Lung (tissue), 12 donors: ENCODE data around the gene HBS1L. TPM values are rescaled to one million over a fixed set of nuclear protein-coding genes. Genes with fewer than 3 reads are reported as not detected.

Experiments used
- ATAC-seq: fragments of 200-7000 bp; cut with Tn5 transposase; one replicate; pipeline ENCODE4 v1.9.1; 2020; ENCODE audit warnings: moderate number of reproducible peaks; ENCODE audit not compliant: insufficient read depth, low FRiP score
- DNase-seq, 3 donors: peaks; one replicate each; pipeline ENCODE4 v3.0.0-alpha.2; 2013 to 2017
- H3K27ac ChIP-seq, 2 donors: one replicate each; pipeline ENCODE4 v1.5.1; 2013; ENCODE audit warnings: mild to moderate bottlenecking in 2 of 2, moderate library complexity in 2 of 2, control low read depth in 1 of 2, inconsistent platforms in 1 of 2, low read depth in 1 of 2, low read length in 1 of 2
- H3K27me3 ChIP-seq, 3 donors: one replicate each; pipeline ENCODE4 v1.5.1; 2013; ENCODE audit warnings: low read length in 2 of 3; ENCODE audit not compliant: control insufficient read depth in 3 of 3, insufficient read depth in 3 of 3
- H3K36me3 ChIP-seq, 4 donors: one replicate each; pipeline ENCODE4 v1.5.1; 2013; ENCODE audit warnings: low read length in 4 of 4, mild to moderate bottlenecking in 1 of 4, moderate library complexity in 1 of 4; ENCODE audit not compliant: control insufficient read depth in 4 of 4, insufficient read depth in 4 of 4
- H3K4me1 ChIP-seq, 5 donors: one replicate each; pipeline ENCODE4 v1.5.1; 2013; ENCODE audit warnings: low read length in 5 of 5, mild to moderate bottlenecking in 2 of 5, moderate library complexity in 1 of 5; ENCODE audit not compliant: control insufficient read depth in 5 of 5, insufficient read depth in 5 of 5
- H3K4me3 ChIP-seq: one replicate; pipeline ENCODE4 v1.5.1; 2013; ENCODE audit warnings: mild to moderate bottlenecking, control low read depth, moderate library complexity
- H3K9ac ChIP-seq, 2 donors: one replicate each; pipeline ENCODE4 v1.5.1; 2013; ENCODE audit warnings: low read length in 2 of 2, control low read depth in 1 of 2; ENCODE audit not compliant: insufficient read depth in 1 of 2
- H3K9me3 ChIP-seq, 4 donors: one replicate each; pipeline ENCODE4 v1.5.1; 2013; ENCODE audit warnings: low read length in 3 of 4, mild to moderate bottlenecking in 1 of 4, moderate library complexity in 1 of 4; ENCODE audit not compliant: control insufficient read depth in 4 of 4, insufficient read depth in 3 of 4
- CTCF ChIP-seq: IDR thresholded peaks from 2 replicates; pipeline ENCODE4 v1.5.1; 2012; ENCODE audit warnings: mild to moderate bottlenecking; ENCODE audit errors: control extremely low read depth, extremely low read depth
- WGBS, 2 donors: extraction: QIAGEN DNeasy Blood & Tissue Kit; methylation state at CpG; one replicate each; pipeline ENCODE4 v1.1.7; 2013; 5-methylcytosine and 5-hydroxymethylcytosine counted together
- polyA plus RNA-seq, 2 donors: library from polyadenylated mRNA; stranded (reverse); fragments of 200-250 nt; gene quantifications; one replicate each; pipeline ENCODE4 v1.2.1, GENCODE V29; 2013
- total RNA-seq, 2 donors: library from RNA; depleted of rRNA in 1 of 2; stranded (reverse); fragments of >200 nt in 1 of 2; gene quantifications; one replicate each; pipeline ENCODE4 v1.2.1, GENCODE V29; 2014 to 2021
- donor health status: control.
- donor health status: control.
- donor health status: Bipolar disorder and iron deficiency.
- donor health status: healthy.
- donor health status: DM: yes; HTN: yes; CAD: no.

Gene HBS1L
- total and polyA plus RNA-seq, 4 donors = 13.1 to 76.3 (median 43.3) TPM

GRCh38 chr6:135067911-135068310 lies 13.3 kb upstream of the HBS1L start:
- H3K27me3 ChIP-seq = no peaks in the 10 kb centered on the region
- DNase-seq (no peak), ATAC-seq (no peak)
- 84 to 90% methylated on average over 2 of the region's 2 CpGs for WGBS, 2 donors
- H3K4me1 ChIP-seq = no peaks in the 10 kb centered on the region
- H3K9me3 ChIP-seq = no peaks in the 10 kb centered on the region
- no peak overlapping the region for H3K9ac ChIP-seq
- no peaks in the 10 kb centered on the region for H3K36me3 ChIP-seq
- no peak overlapping the region for H3K4me3 ChIP-seq
- TF ChIP-seq CTCF = no peak
- no peak overlapping the region for H3K27ac ChIP-seq

GRCh38 chr6:135066806-135067205 lies 12.2 kb upstream of the HBS1L start:
- H3K4me1 ChIP-seq = no peaks in the 10 kb centered on the region
- ATAC-seq (no peak), DNase-seq (no peak)
- H3K4me3 ChIP-seq = no peak overlapping the region
- 18 to 59% methylated on average over 3 of the region's 3 CpGs for WGBS, 2 donors
- H3K9me3 ChIP-seq = no peaks in the 10 kb centered on the region
- no peak for TF ChIP-seq CTCF
- no peaks in the 10 kb centered on the region for H3K36me3 ChIP-seq
- no peak overlapping the region for H3K27ac ChIP-seq
- H3K9ac ChIP-seq = no peak overlapping the region
- H3K27me3 ChIP-seq = no peaks in the 10 kb centered on the region

- no peak for TF ChIP-seq CTCF
- ATAC-seq (no peak), DNase-seq (no peak)
- Histone ChIP-seq H3K27me3 (no peaks in the 10 kb centered on the region), H3K4me1 (no peaks in the 10 kb centered on the region), H3K9ac (no peak overlapping the region), H3K4me3 (no peak overlapping the region), H3K36me3 (no peaks in the 10 kb centered on the region), H3K27ac (no peak overlapping the region), H3K9me3 (no peaks in the 10 kb centered on the region)
- 46 to 67% methylated on average over 2 of the region's 2 CpGs for WGBS, 2 donors
These were observed 11.8 kb upstream of the HBS1L start for GRCh38 chr6:135066397-135066796.

GRCh38 chr6:135064586-135064985 lies 10.0 kb upstream of the HBS1L start:
- Histone ChIP-seq H3K36me3 (no peaks in the 10 kb centered on the region), H3K27me3 (no peaks in the 10 kb centered on the region), H3K4me3 (no peak overlapping the region), H3K9me3 (no peaks in the 10 kb centered on the region), H3K27ac (no peak overlapping the region), H3K4me1 (no peaks in the 10 kb centered on the region), H3K9ac (no peak overlapping the region)
- TF ChIP-seq CTCF = no peak
- DNase-seq = no peak
- ATAC-seq = no peak
- 77 to 93% methylated on average over 1 of the region's 1 CpG for WGBS, 2 donors
